Neural progenitor cell (in vitro differentiated cells): Measurements from ENCODE around the gene LRRC53.

Experiments
- EZH2 ChIP-seq: fragments of 200-600 bp; sonication (generic); IDR thresholded peaks from 2 replicates; pipeline ENCODE4 v1.6.1; 2017; ENCODE audit warnings: antibody characterized with exemption, mild to moderate bottlenecking, moderate library complexity
- EZH2phosphoT487 ChIP-seq: fragments of 200-600 bp; sonication (generic); IDR thresholded peaks from 2 replicates; pipeline ENCODE4 v1.6.1; 2017; ENCODE audit warnings: antibody characterized with exemption
- TF ChIP-seq, protein P1 (sequence below): fragments of 200-600 bp; sonication (generic); IDR thresholded peaks from 2 replicates; pipeline ENCODE4 v1.5.1; 2017; ENCODE audit warnings: antibody characterized with exemption, mild to moderate bottlenecking

DNA sequence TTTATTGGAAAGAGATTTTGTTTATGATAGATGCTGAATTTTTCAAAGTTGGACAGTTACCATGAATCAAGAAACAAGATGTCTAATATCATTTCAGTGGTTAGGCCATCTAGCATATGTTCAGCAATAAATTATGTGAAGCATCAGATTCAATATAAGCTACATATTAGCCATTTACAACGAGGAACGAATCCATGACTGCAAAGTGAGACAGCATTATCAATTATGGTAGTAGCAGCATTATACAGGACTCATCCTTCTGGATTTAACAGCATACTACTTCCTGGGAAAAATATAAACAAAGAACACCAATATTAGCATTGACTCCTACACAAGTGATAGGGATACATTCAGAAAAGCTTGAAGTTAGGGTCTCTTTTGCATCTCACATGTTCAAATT is 59.1 kb downstream of the LRRC53 start:
- TF ChIP-seq, protein P1, sequence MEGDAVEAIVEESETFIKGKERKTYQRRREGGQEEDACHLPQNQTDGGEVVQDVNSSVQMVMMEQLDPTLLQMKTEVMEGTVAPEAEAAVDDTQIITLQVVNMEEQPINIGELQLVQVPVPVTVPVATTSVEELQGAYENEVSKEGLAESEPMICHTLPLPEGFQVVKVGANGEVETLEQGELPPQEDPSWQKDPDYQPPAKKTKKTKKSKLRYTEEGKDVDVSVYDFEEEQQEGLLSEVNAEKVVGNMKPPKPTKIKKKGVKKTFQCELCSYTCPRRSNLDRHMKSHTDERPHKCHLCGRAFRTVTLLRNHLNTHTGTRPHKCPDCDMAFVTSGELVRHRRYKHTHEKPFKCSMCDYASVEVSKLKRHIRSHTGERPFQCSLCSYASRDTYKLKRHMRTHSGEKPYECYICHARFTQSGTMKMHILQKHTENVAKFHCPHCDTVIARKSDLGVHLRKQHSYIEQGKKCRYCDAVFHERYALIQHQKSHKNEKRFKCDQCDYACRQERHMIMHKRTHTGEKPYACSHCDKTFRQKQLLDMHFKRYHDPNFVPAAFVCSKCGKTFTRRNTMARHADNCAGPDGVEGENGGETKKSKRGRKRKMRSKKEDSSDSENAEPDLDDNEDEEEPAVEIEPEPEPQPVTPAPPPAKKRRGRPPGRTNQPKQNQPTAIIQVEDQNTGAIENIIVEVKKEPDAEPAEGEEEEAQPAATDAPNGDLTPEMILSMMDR: no peak
- no peak for TF ChIP-seq EZH2
- no peak for TF ChIP-seq EZH2phosphoT487
